Adrenal gland (tissue), 12 donors: ENCODE data around the gene ITPK1. TPM values are rescaled to one million over a fixed set of nuclear protein-coding genes. Genes with fewer than 3 reads are reported as not detected.

Experiments
- DNase-seq, 7 donors: peaks; one replicate each; pipeline ENCODE4 v3.0.0-alpha.2; 2019 to 2020
- H3K27ac ChIP-seq, 5 donors: fragments of 200-600 bp; sonication (generic) in 4 of 5; 1 replicate in 3 of 5; 2 replicates in 2 of 5; pipeline versions ENCODE4 v1.5.1 to v1.8.0; 2016 to 2020; ENCODE audit warnings: mild to moderate bottlenecking in 1 of 5
- H3K27me3 ChIP-seq: fragments of 200-600 bp; 2 replicates; pipeline ENCODE4 v1.8.0; 2021
- H3K36me3 ChIP-seq, 2 donors: fragments of 200-600 bp; replicated peaks in 1 of 2; 1 replicate in 1 of 2; 2 replicates in 1 of 2; pipeline versions ENCODE4 v1.5.1 to v1.8.0; 2018 to 2022
- H3K4me1 ChIP-seq, 2 donors: fragments of 200-600 bp; replicated peaks in 1 of 2; 1 replicate in 1 of 2; 2 replicates in 1 of 2; pipeline versions ENCODE4 v1.5.1 to v1.8.0; 2018 to 2021
- H3K4me3 ChIP-seq, 4 donors: fragments of 200-600 bp; sonication (generic) in 3 of 4; one replicate each; pipeline ENCODE4 v1.5.1; 2016 to 2018
- H3K9me3 ChIP-seq, 3 donors: fragments of 200-600 bp; sonication (generic) in 1 of 3; replicated peaks in 1 of 3; 1 replicate in 2 of 3; 2 replicates in 1 of 3; pipeline versions ENCODE4 v1.5.1 to v1.8.0; 2016 to 2021
- CTCF ChIP-seq, 6 experiments: fragments of 450-650 bp in 4 of 6; fragments of 200-600 bp in 2 of 6; sonication (generic) in 1 of 6; IDR thresholded peaks; 1 replicate in 5 of 6; 2 replicates in 1 of 6; pipeline versions ENCODE4 v1.5.1 to v1.8.0; 2016 to 2021; ENCODE audit warnings: antibody characterized with exemption in 6 of 6, mild to moderate bottlenecking in 2 of 6, moderate library complexity in 1 of 6
- POLR2A ChIP-seq, 2 donors: fragments of 450-650 bp; IDR thresholded peaks; one replicate each; pipeline ENCODE4 v1.6.1; 2017; ENCODE audit warnings: antibody characterized with exemption in 2 of 2, mild to moderate bottlenecking in 2 of 2, moderate library complexity in 1 of 2
- WGBS, 4 donors: extraction: QIAGEN DNeasy Blood & Tissue Kit in 2 of 4; methylation state at CpG; one replicate each; pipeline versions ENCODE4 v1.1.5 to v1.1.7; 2013 to 2017; 5-methylcytosine and 5-hydroxymethylcytosine counted together
- intact Hi-C, 2 donors: fragments of 100-400 bp; cut with DNase I; formaldehyde crosslinking; loops; one replicate each; pipeline versions ENCODE4 v1.14.1 to v1.15.0; 2022 to 2023
- polyA plus RNA-seq, 3 donors: library from polyadenylated mRNA; stranded (reverse); fragments of 200-250 nt in 2 of 3; fragments of 350-450 nt in 1 of 3; fragmentation: Illumina TruSeq in 1 of 3; extraction: RNeasy Lipid Tissue Mini Kit (QIAGEN cat#74804) in 1 of 3; gene quantifications; one replicate each; pipeline ENCODE4 v1.2.3, GENCODE V29; 2013 to 2014
- total RNA-seq, 9 donors: library from RNA; depleted of rRNA in 4 of 9; stranded (reverse); fragments of >200 nt in 4 of 9; fragments of 120-200 nt in 1 of 9; fragmentation: NEBNext Ultra II Directional in 1 of 9; extraction: Animal tissue kit (Norgen Biotek cat#: 25700) in 1 of 9; gene quantifications; one replicate each; pipeline versions ENCODE4 v1.1.0 to v1.2.4, GENCODE V29; 2013 to 2023
- donor health status: healthy with polysubstance abuse.
- donor health status: Bipolar disorder and iron deficiency.
- donor health status: DM: yes; HTN: yes; CAD: no.
- donor health status: DM: no; HTN: no; CAD: no.
- donor health status: DM: no; HTN: no; CAD: no.
- donor health status: DM: yes; HTN: yes; CAD: no.

ITPK1 gene
- total and polyA plus RNA-seq, 12 donors, result 28.1 to 182 (median 49.2) TPM

DNA sequence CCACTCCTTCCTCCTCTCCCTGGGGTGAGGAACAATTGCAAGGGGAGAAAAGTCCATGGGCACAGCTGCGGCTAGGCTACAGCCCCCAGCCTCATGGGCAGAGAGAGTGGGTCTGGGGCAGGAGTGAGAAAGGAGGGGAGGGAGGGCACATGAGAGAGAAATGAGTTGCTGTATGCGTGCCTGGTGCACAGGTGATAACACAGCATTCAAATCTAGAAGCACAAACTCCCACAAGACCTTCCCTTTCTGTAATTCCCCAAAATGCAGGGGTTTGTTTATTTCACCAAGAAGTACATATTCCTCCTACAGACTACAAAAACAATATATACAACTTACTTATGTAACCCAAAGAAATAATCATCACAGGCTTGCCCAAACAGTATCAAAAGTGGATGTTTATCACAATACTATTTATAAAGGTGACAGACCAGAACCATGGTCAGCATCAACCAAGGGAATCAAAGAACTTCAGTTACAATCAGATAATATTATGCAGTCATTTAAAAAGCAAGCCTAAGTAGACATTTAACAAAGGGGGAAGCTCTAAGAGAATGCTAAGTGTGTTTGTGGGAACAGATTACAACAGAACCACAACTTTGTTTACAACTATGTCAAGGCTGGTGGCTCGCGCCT is 54.2 kb downstream of the ITPK1 start:
- peaks cover 7 to 21% of the 10 kb centered on the region in 2 donors for H3K4me1 ChIP-seq
- 83 to 95% (median 86%) methylated on average over 4 of the region's 4 CpGs for WGBS, 4 donors
- intact Hi-C loops, result no loop called here

GRCh38 chr14:93060841-93061240 is 54.9 kb downstream of the ITPK1 start:
- H3K9me3 ChIP-seq, result no peaks in the 10 kb centered on the region

More for the DNA sequence above, 54.2 kb downstream of the ITPK1 start:
- Histone ChIP-seq H3K27ac (no peak overlapping the region), H3K27me3 (no peaks in the 10 kb centered on the region), H3K4me3 (no peak overlapping the region), H3K36me3 (no peaks in the 10 kb centered on the region), H3K9me3 (no peaks in the 10 kb centered on the region)
- DNase-seq, result no peak
- TF ChIP-seq CTCF (IDR thresholded peaks at IDR 0.05) (no peak), POLR2A (IDR thresholded peaks at IDR 0.05) (no peak)

DNA sequence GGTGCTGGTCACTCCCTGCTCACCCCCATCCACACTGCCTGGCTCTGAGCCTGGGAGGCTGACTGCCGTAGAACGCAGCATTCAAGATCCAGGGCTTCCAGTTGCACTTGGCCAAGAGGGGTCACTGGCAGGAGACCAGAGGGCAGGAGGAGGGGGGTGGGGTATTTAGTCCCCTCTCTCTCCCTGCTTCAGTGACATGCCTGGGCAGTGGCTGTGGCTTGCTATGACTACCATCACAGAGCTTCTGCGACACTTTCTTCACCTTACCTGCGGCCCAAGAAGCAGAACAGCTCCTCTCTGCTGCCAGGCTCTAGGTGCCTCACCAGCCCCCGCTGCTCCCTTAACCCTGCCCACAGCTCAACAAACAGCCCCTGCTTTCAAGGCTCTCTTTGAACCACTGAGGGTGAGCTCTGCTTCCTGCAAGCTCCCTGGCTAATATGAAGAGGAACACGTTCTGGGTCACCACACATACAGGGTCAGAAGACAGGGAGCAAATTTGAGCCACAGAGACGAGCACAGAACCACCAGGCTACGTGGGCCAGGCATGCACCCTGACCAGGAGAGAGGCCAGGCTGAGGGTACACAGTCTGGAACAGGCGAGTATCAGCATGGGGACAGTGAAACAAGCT is 55.7 kb downstream of the ITPK1 start:
- intact Hi-C loops, result no loop called here
- Histone ChIP-seq H3K9me3 (no peaks in the 10 kb centered on the region), H3K4me3 (no peak overlapping the region), H3K27me3 (no peaks in the 10 kb centered on the region), H3K4me1 (peaks cover 16 to 25% of the 10 kb centered on the region in 2 donors), H3K36me3 (no peaks in the 10 kb centered on the region), H3K27ac (no peak overlapping the region)
- DNase-seq, result no peak
- TF ChIP-seq CTCF (IDR thresholded peaks at IDR 0.05), result no peak
- TF ChIP-seq POLR2A (IDR thresholded peaks at IDR 0.05), result no peak
- whole genome bisulfite sequencing, 4 donors, result 68 to 79% (median 74%) methylated on average over 6 to 9 of the region's 9 CpGs

More at GRCh38 chr14:93060841-93061240, 54.9 kb downstream of the ITPK1 start:
- TF ChIP-seq CTCF (IDR thresholded peaks at IDR 0.05) (no peak), POLR2A (IDR thresholded peaks at IDR 0.05) (no peak)
- Histone ChIP-seq H3K27me3 (no peaks in the 10 kb centered on the region), H3K36me3 (no peaks in the 10 kb centered on the region), H3K4me3 (no peak overlapping the region), H3K27ac (no peak overlapping the region), H3K4me1 (peaks cover 14 to 26% of the 10 kb centered on the region in 2 donors)
- DNase-seq, result no peak
- intact Hi-C loops, result no loop called here
- 97 to 100% (median 100%) methylated on average over 1 of the region's 1 CpG for WGBS, 4 donors

DNA sequence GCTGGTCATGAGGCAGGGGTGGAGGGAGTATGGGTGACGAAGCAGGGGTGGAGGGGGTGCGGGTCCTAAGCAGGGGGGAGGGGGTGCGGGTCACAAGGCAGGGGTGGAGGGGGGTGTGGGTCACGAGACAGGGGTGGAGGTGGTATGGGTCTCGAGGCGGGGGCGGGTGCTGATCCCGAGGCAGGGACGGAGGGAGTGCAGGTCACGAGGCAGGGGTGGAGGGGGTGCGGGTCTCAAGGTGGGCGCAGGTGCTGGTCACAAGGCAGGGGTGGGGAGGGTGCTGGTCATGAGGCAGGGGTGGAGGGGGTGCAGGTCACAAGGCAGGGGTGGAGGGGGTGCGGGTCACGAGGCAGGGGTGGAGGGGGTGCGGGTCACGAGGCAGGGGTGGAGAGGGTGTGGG is 56.5 kb downstream of the ITPK1 start:
- Histone ChIP-seq H3K27me3 (no peaks in the 10 kb centered on the region), H3K4me3 (no peak overlapping the region), H3K4me1 (peaks cover 16 to 25% of the 10 kb centered on the region in 2 donors), H3K9me3 (no peaks in the 10 kb centered on the region), H3K27ac (no peak overlapping the region), H3K36me3 (no peaks in the 10 kb centered on the region)
- 88 to 98% (median 95%) methylated on average over 4 to 16 of the region's 16 CpGs for WGBS, 4 donors
- TF ChIP-seq POLR2A (IDR thresholded peaks at IDR 0.05), result no peak
- no peak for TF ChIP-seq CTCF (IDR thresholded peaks at IDR 0.05)
- intact Hi-C loops, result no loop called here
- no peak for DNase-seq
